Activated CD8-positive, alpha-beta T cell treated with anti-CD3 and anti-CD28 coated beads for 36 hours (primary cell): ENCODE measurements around the gene ACTN3. TPM values are rescaled to one million over a fixed set of nuclear protein-coding genes. Genes with fewer than 3 reads are reported as not detected.

Experiments used
- ATAC-seq: fragments of 200-7000 bp; cut with Tn5 transposase; one replicate; pipeline ENCODE4 v1.10.0; 2021; ENCODE audit warnings: mild to moderate bottlenecking, moderate library complexity
- CTCF ChIA-PET: fragments of 350-600 bp; sonication (Branson Sonifier 250); formaldehyde crosslinking; loops from one replicate; lab custom pipeline; 2021; ENCODE audit warnings: antibody characterized with exemption; lab: Charles Lee
- POLR2A ChIA-PET: fragments of 350-600 bp; sonication (Branson Sonifier 250); formaldehyde crosslinking; loops from one replicate; lab custom pipeline; 2021; ENCODE audit warnings: antibody characterized with exemption; lab: Charles Lee
- DNase-seq: peaks from one replicate; pipeline ENCODE4 v3.0.0-alpha.2; 2020
- H3K27ac Mint-ChIP-seq: one replicate; pipeline ENCODE4 v1.8.0; 2021; ENCODE audit warnings: mild to moderate bottlenecking, mixed read lengths
- H3K27me3 Mint-ChIP-seq: one replicate; pipeline ENCODE4 v1.8.0; 2021; ENCODE audit warnings: mixed read lengths
- H3K36me3 Mint-ChIP-seq: one replicate; pipeline ENCODE4 v1.8.0; 2021; ENCODE audit warnings: low read depth, mixed read lengths
- H3K4me1 Mint-ChIP-seq: one replicate; pipeline ENCODE4 v1.8.0; 2021; ENCODE audit warnings: low read depth, mixed read lengths
- H3K4me3 Mint-ChIP-seq: one replicate; pipeline ENCODE4 v1.8.0; 2021; ENCODE audit warnings: mild to moderate bottlenecking, moderate library complexity, mixed read lengths
- H3K9me3 Mint-ChIP-seq: one replicate; pipeline ENCODE4 v1.8.0; 2021; ENCODE audit warnings: mixed read lengths
- intact Hi-C: fragments of 100-400 bp; cut with micrococcal nuclease; formaldehyde crosslinking; loops from one replicate; pipeline ENCODE4 v1.10.0; 2022
- total RNA-seq, 2 experiments: library from RNA; stranded (reverse); gene quantifications; one replicate each; pipeline ENCODE4 v1.2.3, GENCODE V29; 2021
- TF ChIP-seq, protein P1 (sequence below): fragments of 200-600 bp; IDR thresholded peaks from one replicate; pipeline ENCODE4 v1.8.0; 2022; ENCODE audit warnings: antibody characterized with exemption, mild to moderate bottlenecking

ACTN3 gene
- total RNA-seq, 2 experiments from 2014 or later: 0.14 TPM; not detected in 1

DNA sequence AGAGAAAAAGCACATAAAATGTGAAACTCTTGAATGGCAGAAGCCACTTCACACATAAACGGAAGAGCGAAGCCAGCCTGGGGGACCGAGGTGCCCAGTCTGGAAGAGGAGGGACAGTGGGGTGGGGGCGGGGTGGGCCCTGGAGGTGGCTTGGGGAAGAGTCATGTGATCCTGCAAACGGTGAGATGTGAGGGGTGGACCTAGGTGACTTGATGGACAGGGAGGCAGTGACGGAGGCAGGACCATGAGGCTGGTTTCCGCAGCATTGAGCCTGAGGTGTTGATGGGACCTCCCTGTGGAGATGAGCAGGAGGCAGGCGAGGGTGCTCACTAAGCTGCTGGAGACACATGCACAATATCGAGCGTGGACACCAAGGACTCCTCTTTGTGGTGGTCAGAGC lies 17.6 kb upstream of the ACTN3 start:
- DNase-seq: no peak
- ChIA-PET CTCF (no interaction called here), POLR2A (no interaction called here)
- ATAC-seq: no peak
- intact Hi-C loops: no loop called here
- Mint-ChIP-seq H3K36me3 (peaks cover 4% of the 10 kb centered on the region), H3K4me3 (no peak overlapping the region), H3K27me3 (no peaks in the 10 kb centered on the region), H3K27ac (no peak overlapping the region), H3K4me1 (no peaks in the 10 kb centered on the region), H3K9me3 (no peaks in the 10 kb centered on the region)
- TF ChIP-seq, protein P1, sequence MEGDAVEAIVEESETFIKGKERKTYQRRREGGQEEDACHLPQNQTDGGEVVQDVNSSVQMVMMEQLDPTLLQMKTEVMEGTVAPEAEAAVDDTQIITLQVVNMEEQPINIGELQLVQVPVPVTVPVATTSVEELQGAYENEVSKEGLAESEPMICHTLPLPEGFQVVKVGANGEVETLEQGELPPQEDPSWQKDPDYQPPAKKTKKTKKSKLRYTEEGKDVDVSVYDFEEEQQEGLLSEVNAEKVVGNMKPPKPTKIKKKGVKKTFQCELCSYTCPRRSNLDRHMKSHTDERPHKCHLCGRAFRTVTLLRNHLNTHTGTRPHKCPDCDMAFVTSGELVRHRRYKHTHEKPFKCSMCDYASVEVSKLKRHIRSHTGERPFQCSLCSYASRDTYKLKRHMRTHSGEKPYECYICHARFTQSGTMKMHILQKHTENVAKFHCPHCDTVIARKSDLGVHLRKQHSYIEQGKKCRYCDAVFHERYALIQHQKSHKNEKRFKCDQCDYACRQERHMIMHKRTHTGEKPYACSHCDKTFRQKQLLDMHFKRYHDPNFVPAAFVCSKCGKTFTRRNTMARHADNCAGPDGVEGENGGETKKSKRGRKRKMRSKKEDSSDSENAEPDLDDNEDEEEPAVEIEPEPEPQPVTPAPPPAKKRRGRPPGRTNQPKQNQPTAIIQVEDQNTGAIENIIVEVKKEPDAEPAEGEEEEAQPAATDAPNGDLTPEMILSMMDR: no peak

DNA sequence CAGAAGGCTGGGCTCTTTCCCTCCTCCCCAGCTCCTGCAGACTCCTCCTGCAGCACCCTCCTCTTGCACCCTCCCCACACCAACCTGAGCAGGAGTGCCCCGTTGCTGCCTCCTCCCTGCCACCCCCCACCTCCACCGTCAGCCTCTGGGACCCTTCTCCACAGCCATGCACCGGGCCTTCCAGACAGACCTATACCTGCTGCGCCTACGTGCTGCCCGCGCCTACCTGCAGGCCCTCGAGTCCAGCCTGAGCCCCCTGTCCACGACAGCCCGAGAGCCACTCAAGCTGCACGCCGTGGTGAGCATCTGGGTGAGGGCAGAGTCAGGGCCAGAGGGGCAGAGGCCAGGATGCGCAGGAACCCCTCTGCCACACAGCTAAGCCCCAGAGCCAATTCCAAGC lies 17.0 kb upstream of the ACTN3 start:
- TF ChIP-seq, protein P1: no peak
- no peak for ATAC-seq
- H3K27me3 Mint-ChIP-seq: no peaks in the 10 kb centered on the region
- ChIA-PET CTCF (interaction anchor here (0.6 kb wide), 1 partner anchor 148 kb away, joined by 3 read pairs; no protein-coding TSS in a partner anchor), POLR2A (interaction anchor here (1.1 kb wide), 1 partner anchor 13 kb away, joined by 3 read pairs; no protein-coding TSS in a partner anchor)
- H3K36me3 Mint-ChIP-seq: peaks cover 4% of the 10 kb centered on the region
- H3K4me3 Mint-ChIP-seq: no peak overlapping the region
- H3K27ac Mint-ChIP-seq: no peak overlapping the region
- H3K9me3 Mint-ChIP-seq: no peaks in the 10 kb centered on the region
- intact Hi-C loops: no loop called here
- no peak for DNase-seq
- H3K4me1 Mint-ChIP-seq: no peaks in the 10 kb centered on the region

DNA sequence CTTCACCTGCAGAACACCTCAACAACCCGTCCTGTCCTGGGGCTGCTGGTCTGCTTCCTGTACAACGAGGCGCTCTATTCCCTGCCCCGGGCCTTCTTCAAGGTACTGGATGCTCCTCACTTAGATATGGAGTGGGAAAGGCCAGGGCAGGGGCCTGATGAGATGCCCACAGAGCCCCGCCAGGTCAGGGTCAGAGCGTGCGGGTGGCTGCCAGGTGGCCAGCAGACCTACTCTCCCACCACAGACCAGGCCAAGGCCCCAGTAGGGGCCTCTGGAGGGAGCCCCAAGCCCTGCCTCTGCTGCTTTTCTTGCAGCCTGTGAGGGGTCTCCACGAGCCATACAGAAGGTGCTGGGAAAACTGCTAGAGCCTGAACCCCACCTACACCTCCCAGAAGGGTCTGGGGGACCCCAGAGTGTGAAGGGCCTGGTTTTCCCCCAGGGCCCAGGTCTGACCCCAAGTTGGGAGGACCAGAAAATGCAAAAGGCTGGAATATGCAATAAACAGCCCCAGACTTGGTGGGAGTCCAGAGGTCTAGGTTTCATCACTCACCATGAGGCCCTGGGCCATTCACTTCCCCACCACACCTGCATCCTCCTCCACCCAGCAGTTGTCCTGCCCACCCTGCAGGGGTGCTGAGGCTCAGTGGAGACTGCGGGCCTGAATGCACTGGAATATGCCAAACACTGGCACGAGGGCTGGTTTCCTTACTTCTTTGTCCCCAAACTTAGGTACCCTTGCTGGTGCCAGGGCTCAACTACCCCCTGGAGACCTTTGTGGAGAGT lies 15.6 kb upstream of the ACTN3 start:
- POLR2A ChIA-PET: interaction anchor here (1.1 kb wide), 1 partner anchor 12 kb away, joined by 3 read pairs; no protein-coding TSS in a partner anchor
- TF ChIP-seq, protein P1: no peak
- intact Hi-C loops: no loop called here
- CTCF ChIA-PET: no interaction called here
- DNase-seq: no peak
- no peaks in the 10 kb centered on the region for H3K4me1 Mint-ChIP-seq
- no peak for ATAC-seq
- H3K27ac Mint-ChIP-seq: no peak overlapping the region
- peaks cover 7% of the 10 kb centered on the region for H3K36me3 Mint-ChIP-seq
- no peaks in the 10 kb centered on the region for H3K9me3 Mint-ChIP-seq
- H3K27me3 Mint-ChIP-seq: no peaks in the 10 kb centered on the region
- H3K4me3 Mint-ChIP-seq: no peak overlapping the region

DNA sequence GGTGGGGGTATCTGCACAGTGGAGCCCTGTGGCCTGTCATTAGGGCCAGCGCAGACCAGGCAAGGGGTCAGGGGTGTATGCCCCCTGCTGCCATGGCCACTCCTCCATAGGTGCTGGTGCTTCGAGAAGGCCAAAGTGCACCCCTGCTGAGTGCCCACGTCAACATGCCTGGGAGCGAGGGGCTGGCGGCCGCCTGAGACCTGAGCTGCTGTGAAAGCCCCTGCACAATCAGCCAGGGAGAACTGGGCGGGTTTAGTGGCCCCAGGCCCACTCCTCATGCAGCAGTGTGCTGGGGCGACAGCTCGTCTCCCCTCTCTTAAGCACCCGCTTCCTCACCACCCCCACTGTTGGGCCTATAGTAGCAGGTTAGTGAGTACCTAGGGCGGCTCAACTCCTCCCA lies 14.9 kb upstream of the ACTN3 start:
- TF ChIP-seq, protein P1: no peak
- ATAC-seq (no peak), DNase-seq (no peak)
- Mint-ChIP-seq H3K36me3 (peaks cover 7% of the 10 kb centered on the region), H3K9me3 (no peaks in the 10 kb centered on the region), H3K27ac (no peak overlapping the region), H3K4me3 (no peak overlapping the region), H3K27me3 (no peaks in the 10 kb centered on the region), H3K4me1 (no peaks in the 10 kb centered on the region)
- ChIA-PET POLR2A (interaction anchor here (0.7 to 1.6 kb wide), 2 partner anchors 12 to 39 kb away, joined by 3 to 4 read pairs; no protein-coding TSS in a partner anchor), CTCF (interaction anchor here (1.6 kb wide), 1 partner anchor 145 kb away, joined by 4 read pairs; no protein-coding TSS in a partner anchor)
- intact Hi-C loops: no loop called here

DNA sequence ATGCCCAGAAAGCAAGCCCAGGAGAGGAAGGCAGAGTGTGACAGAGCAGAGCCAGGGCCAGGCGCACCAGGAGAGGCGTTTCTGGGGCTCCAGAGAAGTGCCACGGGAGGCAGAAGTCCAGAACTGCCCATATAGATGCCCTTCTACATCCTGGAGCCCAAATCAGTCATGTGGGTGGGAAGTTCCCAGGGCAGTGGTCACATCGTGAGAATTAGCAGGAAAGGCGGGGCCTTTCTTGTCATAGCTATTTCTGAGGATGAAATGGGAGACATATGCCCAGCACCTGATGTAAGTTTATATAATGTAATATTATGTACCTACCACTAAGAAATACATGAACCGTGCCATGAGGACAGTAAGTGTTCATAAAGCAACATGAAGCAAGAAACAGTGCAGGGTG lies 13.9 kb upstream of the ACTN3 start:
- no peaks in the 10 kb centered on the region for H3K27me3 Mint-ChIP-seq
- H3K9me3 Mint-ChIP-seq: no peaks in the 10 kb centered on the region
- no peaks in the 10 kb centered on the region for H3K4me1 Mint-ChIP-seq
- TF ChIP-seq, protein P1: no peak
- CTCF ChIA-PET: interaction anchor here (1.6 kb wide), 1 partner anchor 146 kb away, joined by 4 read pairs; no protein-coding TSS in a partner anchor
- POLR2A ChIA-PET: interaction anchor here (0.7 to 3.1 kb wide), 3 partner anchors 10 to 40 kb away, joined by 3 to 7 read pairs (median 4); no protein-coding TSS in a partner anchor
- peaks cover 10% of the 10 kb centered on the region for H3K36me3 Mint-ChIP-seq
- no peak overlapping the region for H3K4me3 Mint-ChIP-seq
- H3K27ac Mint-ChIP-seq: no peak overlapping the region
- DNase-seq (no peak), ATAC-seq (no peak)
- intact Hi-C loops: no loop called here
